Neural cell (in vitro differentiated cells): ENCODE measurements around the gene PLCB1. TPM values are rescaled to one million over a fixed set of nuclear protein-coding genes. Genes with fewer than 3 reads are reported as not detected.

Experiments used
- H2AFZ ChIP-seq: fragments of 200-600, 300-800 bp; sonication (generic), shearing (Covaris generic); 2 replicates; pipeline ENCODE4 v1.6.0; 2014; ENCODE audit warnings: low read depth, mild to moderate bottlenecking, antibody characterized with exemption, low read length, moderate library complexity
- H3F3A ChIP-seq: fragments of 200-600 bp; shearing (Covaris generic); 2 replicates; pipeline ENCODE4 v1.6.1; 2016; ENCODE audit warnings: mild to moderate bottlenecking, moderate library complexity, mixed read lengths, antibody characterized with exemption, low read length; ENCODE audit not compliant: insufficient read depth, poor library complexity, severe bottlenecking
- H3K27ac ChIP-seq: fragments of 200-600, 300-800 bp; sonication (generic), shearing (Covaris generic); 2 replicates; pipeline ENCODE4 v1.5.1; 2014; ENCODE audit warnings: mild to moderate bottlenecking, low read length, moderate library complexity
- H3K27me3 ChIP-seq: fragments of 300-800, 200-600 bp; sonication (generic), shearing (Covaris generic); 2 replicates; pipeline ENCODE4 v1.6.0; 2014; ENCODE audit warnings: mild to moderate bottlenecking, low read depth, low read length, moderate library complexity; ENCODE audit not compliant: insufficient read depth
- H3K36me3 ChIP-seq: fragments of 300-800, 200-600 bp; sonication (generic), shearing (Covaris generic); 2 replicates; pipeline ENCODE4 v1.5.1; 2014; ENCODE audit warnings: mild to moderate bottlenecking, antibody characterized with exemption, low read length, moderate library complexity; ENCODE audit not compliant: insufficient read depth
- H3K4me2 ChIP-seq: fragments of 300-800, 200-600 bp; sonication (generic), shearing (Covaris generic); 2 replicates; pipeline ENCODE4 v1.6.0; 2014; ENCODE audit warnings: mild to moderate bottlenecking, low read length
- H3K4me3 ChIP-seq: fragments of 300-800, 200-600 bp; sonication (generic), shearing (Covaris generic); 2 replicates; pipeline ENCODE4 v1.5.1; 2014; ENCODE audit warnings: mild to moderate bottlenecking, low read length, moderate library complexity
- H3K79me2 ChIP-seq: fragments of 200-600 bp; shearing (Covaris generic); replicated peaks from 2 replicates; pipeline ENCODE4 v1.6.0; 2014; ENCODE audit warnings: mild to moderate bottlenecking, low read length, moderate library complexity; ENCODE audit not compliant: insufficient read depth
- H3K9ac ChIP-seq: fragments of 300-800, 200-600 bp; sonication (generic), shearing (Covaris generic); 2 replicates; pipeline ENCODE4 v1.6.1; 2016; ENCODE audit warnings: mild to moderate bottlenecking, low read length, mixed read lengths
- H3K9me2 ChIP-seq: fragments of 200-600 bp; shearing (Covaris generic); 2 replicates; pipeline ENCODE4 v1.6.1; 2016; ENCODE audit warnings: mild to moderate bottlenecking, low read length, mixed read lengths; ENCODE audit not compliant: insufficient read depth
- H3K9me3 ChIP-seq: fragments of 200-600, 300-800 bp; sonication (generic), shearing (Covaris generic); 2 replicates; pipeline ENCODE4 v1.6.1; 2016; ENCODE audit warnings: mild to moderate bottlenecking, mixed run types, low read length, moderate library complexity, mixed read lengths
- H4K20me1 ChIP-seq: fragments of 200-600 bp; shearing (Covaris generic); 2 replicates; pipeline ENCODE4 v1.6.1; 2016; ENCODE audit warnings: mild to moderate bottlenecking, mixed run types; ENCODE audit not compliant: insufficient read depth
- EP300 ChIP-seq: fragments of 450-650 bp; conservative IDR thresholded peaks from 2 replicates; pipeline ENCODE4 v1.6.1; 2014; ENCODE audit warnings: antibody characterized with exemption, mild to moderate bottlenecking, moderate library complexity; ENCODE audit not compliant: poor library complexity, severe bottlenecking
- EZH2 ChIP-seq: fragments of 200-600, 300-800 bp; shearing (Covaris generic), sonication (generic); IDR thresholded peaks from 2 replicates; pipeline ENCODE4 v1.6.1; 2014; ENCODE audit warnings: antibody characterized with exemption, low read length, borderline replicate concordance, mild to moderate bottlenecking; ENCODE audit not compliant: insufficient read depth, poor library complexity, severe bottlenecking
- MXI1 ChIP-seq: fragments of 450-650 bp; conservative IDR thresholded peaks from 2 replicates; pipeline ENCODE4 v1.6.1; 2014; ENCODE audit warnings: antibody characterized with exemption, mild to moderate bottlenecking; ENCODE audit not compliant: poor library complexity, severe bottlenecking
- POLR2AphosphoS5 ChIP-seq: IDR thresholded peaks from 2 replicates; pipeline ENCODE4 v1.6.1; 2012
- RAD21 ChIP-seq: fragments of 450-650 bp; conservative IDR thresholded peaks from 2 replicates; pipeline ENCODE4 v1.6.1; 2014; ENCODE audit warnings: antibody characterized with exemption, mild to moderate bottlenecking, moderate library complexity
- REST ChIP-seq: IDR thresholded peaks from 2 replicates; pipeline ENCODE4 v1.6.1; 2012; ENCODE audit warnings: borderline replicate concordance
- SMC3 ChIP-seq: fragments of 450-650 bp; conservative IDR thresholded peaks from 2 replicates; pipeline ENCODE4 v1.6.1; 2014; ENCODE audit warnings: antibody characterized with exemption, mild to moderate bottlenecking, moderate library complexity; ENCODE audit not compliant: poor library complexity
- TAF1 ChIP-seq: IDR thresholded peaks from 2 replicates; pipeline ENCODE4 v1.6.1; 2012; ENCODE audit warnings: low read depth
- polyA plus RNA-seq: library from polyadenylated mRNA; depleted of rRNA; stranded (reverse); fragments of >200 nt; gene quantifications from 2 replicates; pipeline ENCODE4 v1.2.3, GENCODE V29; 2014
- TF ChIP-seq, protein P1 (sequence below): fragments of 450-650 bp; IDR thresholded peaks from 2 replicates; pipeline ENCODE4 v1.5.1; 2014; ENCODE audit warnings: antibody characterized with exemption, mild to moderate bottlenecking, moderate library complexity; ENCODE audit not compliant: poor library complexity, severe bottlenecking

Gene PLCB1
- polyA plus RNA-seq, 1 donor from 2014 or later = 11.4 TPM

- no peaks in the 10 kb centered on the region for H3K9me2 ChIP-seq
- no peaks in the 10 kb centered on the region for H3K79me2 ChIP-seq
- no peak overlapping the region for H3K9ac ChIP-seq
- no peak for TF ChIP-seq EZH2
- TF ChIP-seq, protein P1, sequence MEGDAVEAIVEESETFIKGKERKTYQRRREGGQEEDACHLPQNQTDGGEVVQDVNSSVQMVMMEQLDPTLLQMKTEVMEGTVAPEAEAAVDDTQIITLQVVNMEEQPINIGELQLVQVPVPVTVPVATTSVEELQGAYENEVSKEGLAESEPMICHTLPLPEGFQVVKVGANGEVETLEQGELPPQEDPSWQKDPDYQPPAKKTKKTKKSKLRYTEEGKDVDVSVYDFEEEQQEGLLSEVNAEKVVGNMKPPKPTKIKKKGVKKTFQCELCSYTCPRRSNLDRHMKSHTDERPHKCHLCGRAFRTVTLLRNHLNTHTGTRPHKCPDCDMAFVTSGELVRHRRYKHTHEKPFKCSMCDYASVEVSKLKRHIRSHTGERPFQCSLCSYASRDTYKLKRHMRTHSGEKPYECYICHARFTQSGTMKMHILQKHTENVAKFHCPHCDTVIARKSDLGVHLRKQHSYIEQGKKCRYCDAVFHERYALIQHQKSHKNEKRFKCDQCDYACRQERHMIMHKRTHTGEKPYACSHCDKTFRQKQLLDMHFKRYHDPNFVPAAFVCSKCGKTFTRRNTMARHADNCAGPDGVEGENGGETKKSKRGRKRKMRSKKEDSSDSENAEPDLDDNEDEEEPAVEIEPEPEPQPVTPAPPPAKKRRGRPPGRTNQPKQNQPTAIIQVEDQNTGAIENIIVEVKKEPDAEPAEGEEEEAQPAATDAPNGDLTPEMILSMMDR = no peak
- TF ChIP-seq REST = no peak
- no peak for TF ChIP-seq EP300
- TF ChIP-seq SMC3 = no peak
- no peak for TF ChIP-seq RAD21
- TF ChIP-seq POLR2AphosphoS5 = no peak
- TF ChIP-seq TAF1 = no peak
- TF ChIP-seq MXI1 = no peak
- H3F3A ChIP-seq = no peaks in the 10 kb centered on the region
- H3K27me3 ChIP-seq = no peaks in the 10 kb centered on the region
- no peaks in the 10 kb centered on the region for H3K9me3 ChIP-seq
- H3K4me2 ChIP-seq = no peak overlapping the region
- no peak overlapping the region for H3K27ac ChIP-seq
- H3K36me3 ChIP-seq = no peaks in the 10 kb centered on the region
- H2AFZ ChIP-seq = no peak overlapping the region
- no peaks in the 10 kb centered on the region for H4K20me1 ChIP-seq
- H3K4me3 ChIP-seq = no peak overlapping the region
Measured at GRCh38 chr20:8621001-8621400, 488.9 kb downstream of the PLCB1 start.

DNA sequence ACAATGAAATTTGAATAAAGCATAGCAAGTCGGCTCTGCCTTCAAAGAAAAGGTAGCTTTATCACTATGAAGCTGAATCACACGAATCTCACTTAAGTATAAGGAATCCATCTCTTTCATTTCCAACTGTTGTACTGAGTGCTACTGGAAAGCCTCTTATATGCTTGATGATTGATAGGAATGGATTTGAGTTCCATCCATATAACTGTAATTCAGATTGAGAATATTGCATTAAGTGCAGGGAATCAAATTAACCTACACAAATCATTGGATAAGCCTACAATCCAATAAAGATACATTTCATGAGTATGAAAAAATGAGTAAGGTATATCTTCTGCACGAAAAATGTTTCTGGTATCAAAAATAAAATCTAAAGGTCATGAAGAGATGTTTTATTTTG, 492.0 kb downstream of the PLCB1 start:
- no peak overlapping the region for H3K4me2 ChIP-seq
- H3K9me2 ChIP-seq = no peaks in the 10 kb centered on the region
- H3K4me3 ChIP-seq = no peak overlapping the region
- no peaks in the 10 kb centered on the region for H3K9me3 ChIP-seq
- no peaks in the 10 kb centered on the region for H3K36me3 ChIP-seq
- no peaks in the 10 kb centered on the region for H3K27me3 ChIP-seq
- H3K79me2 ChIP-seq = no peaks in the 10 kb centered on the region
- no peak overlapping the region for H2AFZ ChIP-seq
- no peak for TF ChIP-seq EZH2
- no peak overlapping the region for H3K27ac ChIP-seq
- no peak overlapping the region for H3K9ac ChIP-seq
- H3F3A ChIP-seq = no peaks in the 10 kb centered on the region
- no peaks in the 10 kb centered on the region for H4K20me1 ChIP-seq

DNA sequence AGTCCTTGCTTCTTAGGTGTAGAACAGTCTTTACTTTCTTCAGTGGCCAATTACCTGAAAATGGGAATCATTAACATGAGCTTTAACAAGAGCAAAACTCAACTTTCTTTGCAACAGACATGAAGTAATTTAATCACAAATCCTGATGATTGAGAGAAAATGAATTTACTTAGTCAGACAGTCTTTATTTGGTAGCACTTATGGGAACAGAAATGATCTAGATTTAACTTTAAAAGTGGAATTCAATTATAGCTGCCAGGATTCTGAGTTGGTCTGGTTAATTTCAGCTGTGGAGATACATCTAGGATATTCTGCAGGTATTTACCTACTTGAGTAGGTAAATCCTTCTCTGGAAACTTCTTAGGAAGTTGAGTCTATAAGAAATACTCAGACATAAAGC, 492.6 kb downstream of the PLCB1 start:
- TF ChIP-seq TAF1 = no peak
- no peak for TF ChIP-seq MXI1
- TF ChIP-seq POLR2AphosphoS5 = no peak
- TF ChIP-seq REST = no peak
- no peak for TF ChIP-seq SMC3
- H3K9me2 ChIP-seq = no peaks in the 10 kb centered on the region
- no peaks in the 10 kb centered on the region for H3K79me2 ChIP-seq
- no peak overlapping the region for H3K4me3 ChIP-seq
- H3K36me3 ChIP-seq = no peaks in the 10 kb centered on the region
- H3K27ac ChIP-seq = no peak overlapping the region
- no peaks in the 10 kb centered on the region for H4K20me1 ChIP-seq
- no peaks in the 10 kb centered on the region for H3K27me3 ChIP-seq
- H3K4me2 ChIP-seq = no peak overlapping the region
- H2AFZ ChIP-seq = no peak overlapping the region
- no peak overlapping the region for H3K9ac ChIP-seq
- no peaks in the 10 kb centered on the region for H3F3A ChIP-seq
- no peaks in the 10 kb centered on the region for H3K9me3 ChIP-seq
